Activated naive CD8-positive, alpha-beta T cell treated with anti-CD3 and anti-CD28 coated beads, Interleukin-2, amount 10 ng/mL, durations not matched to agents 7 days and 5 days (primary cell): ENCODE measurements around the gene TFAP2E. TPM values are rescaled to one million over a fixed set of nuclear protein-coding genes. Genes with fewer than 3 reads are reported as not detected.
A peak's percentile ranks its signal among the peaks of the same experiment; 100 is the strongest.
"Not testable (repeated sequence)": the region's sequence is repeated elsewhere in the genome, so short reads cannot be mapped to it uniquely, and the experiment has no call there.

ENCODE experiments used
- ATAC-seq: fragments of 150-1000 bp; cut with Tn5 transposase; one replicate; pipeline ENCODE4 v1.10.0; 2021; ENCODE audit warnings: low read depth, moderate library complexity
- POLR2A ChIA-PET: fragments of 350-600 bp; sonication (Branson Sonifier 250); formaldehyde crosslinking; loops from one replicate; lab custom pipeline; 2021; ENCODE audit warnings: antibody characterized with exemption; lab: Charles Lee
- DNase-seq: peaks from one replicate; pipeline ENCODE4 v3.0.0; 2021
- H3K27ac Mint-ChIP-seq: one replicate; pipeline ENCODE4 v1.8.0; 2022; ENCODE audit warnings: mild to moderate bottlenecking, mixed read lengths
- H3K27me3 Mint-ChIP-seq: one replicate; pipeline ENCODE4 v1.8.0; 2022; ENCODE audit warnings: mild to moderate bottlenecking, moderate library complexity, mixed read lengths
- H3K36me3 Mint-ChIP-seq: one replicate; pipeline ENCODE4 v1.8.0; 2021; ENCODE audit warnings: mild to moderate bottlenecking, mixed read lengths
- H3K4me1 Mint-ChIP-seq: one replicate; pipeline ENCODE4 v1.8.0; 2021; ENCODE audit warnings: mixed read lengths
- H3K4me3 Mint-ChIP-seq: one replicate; pipeline ENCODE4 v1.8.0; 2022; ENCODE audit warnings: mild to moderate bottlenecking, moderate library complexity, mixed read lengths
- H3K9me3 Mint-ChIP-seq: one replicate; pipeline ENCODE4 v1.8.0; 2021; ENCODE audit warnings: mixed read lengths
- total RNA-seq, 2 experiments: library from RNA; stranded (reverse); gene quantifications; one replicate each; pipeline ENCODE4 v1.2.3, GENCODE V29; 2021

The TFAP2E gene
- total RNA-seq, 2 experiments from 2014 or later, result 1.2 to 1.8 TPM

- H3K9me3 Mint-ChIP-seq, result no peaks in the 10 kb centered on the region
- no peak overlapping the region for H3K4me3 Mint-ChIP-seq
- H3K4me1 Mint-ChIP-seq, result peaks cover 1% of the 10 kb centered on the region
- H3K27ac Mint-ChIP-seq, result no peak overlapping the region
- H3K36me3 Mint-ChIP-seq, result no peaks in the 10 kb centered on the region
- POLR2A ChIA-PET, result no interaction called here
- ATAC-seq (no peak), DNase-seq (no peak)
- peaks cover 19% of the 10 kb centered on the region for H3K27me3 Mint-ChIP-seq
These were observed 3.2 kb upstream of the TFAP2E start for GRCh38 chr1:35569936-35570335.

DNA sequence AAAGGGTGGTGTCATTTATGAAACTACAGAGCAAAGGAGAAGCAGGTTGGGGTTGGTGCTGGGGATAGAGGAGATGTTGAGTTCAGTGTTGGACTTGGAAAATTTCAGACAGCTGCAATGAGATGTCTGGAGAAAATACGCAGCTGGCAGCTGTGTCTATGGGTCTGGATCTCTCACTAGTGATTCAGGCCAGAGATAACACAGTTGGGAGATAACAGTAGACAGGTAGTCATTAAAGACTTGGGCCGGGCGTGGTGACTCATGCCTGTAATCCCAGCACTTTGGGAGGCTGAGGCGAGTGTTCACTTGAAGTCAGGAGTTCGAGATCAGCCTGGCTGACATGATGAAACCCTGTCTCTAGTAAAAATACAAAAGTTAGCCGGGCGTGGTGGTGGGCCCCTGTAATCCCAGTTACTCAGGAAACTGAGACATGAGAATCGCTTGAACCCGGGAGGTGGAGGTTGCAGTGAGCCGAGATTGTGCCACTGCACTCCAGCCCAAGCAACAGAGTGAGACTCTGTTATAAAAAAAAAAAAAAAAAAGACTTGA lies 2.5 kb upstream of the TFAP2E start:
- H3K27ac Mint-ChIP-seq, result no peak overlapping the region
- ATAC-seq (no peak), DNase-seq (no peak)
- POLR2A ChIA-PET, result interaction anchor here (1.9 kb wide), 1 partner anchor 145 kb away, joined by 6 read pairs; no protein-coding TSS in a partner anchor
- H3K4me3 Mint-ChIP-seq, result no peak overlapping the region
- peaks cover 23% of the 10 kb centered on the region for H3K27me3 Mint-ChIP-seq
- H3K4me1 Mint-ChIP-seq, result peaks cover 6% of the 10 kb centered on the region
- peaks cover 2% of the 10 kb centered on the region for H3K36me3 Mint-ChIP-seq
- H3K9me3 Mint-ChIP-seq, result no peaks in the 10 kb centered on the region

DNA sequence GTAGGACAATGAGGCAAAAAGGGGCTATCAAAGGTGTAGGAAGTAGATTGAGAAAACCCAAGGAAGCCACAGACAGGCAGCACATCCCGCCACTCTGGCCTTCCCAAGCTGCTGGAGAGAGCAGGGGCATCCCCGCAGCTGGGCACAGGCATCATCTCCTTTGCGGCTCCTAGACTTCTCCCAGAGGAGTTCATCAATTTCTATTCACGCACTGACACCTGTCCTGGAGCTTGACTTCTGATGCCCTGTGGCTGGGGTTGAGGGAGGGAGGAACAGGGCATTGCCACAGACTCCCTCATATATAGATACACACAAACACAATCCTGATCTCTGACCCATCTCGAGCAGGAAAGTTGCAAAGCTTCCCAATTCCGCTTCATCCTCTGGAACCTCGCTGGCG lies 1.9 kb upstream of the TFAP2E start:
- peaks cover 24% of the 10 kb centered on the region for H3K27me3 Mint-ChIP-seq
- ATAC-seq (no peak), DNase-seq (no peak)
- H3K4me1 Mint-ChIP-seq, result peaks cover 12% of the 10 kb centered on the region
- POLR2A ChIA-PET, result interaction anchor here (1.9 kb wide), 1 partner anchor 144 kb away, joined by 6 read pairs; no protein-coding TSS in a partner anchor
- H3K4me3 Mint-ChIP-seq, result no peak overlapping the region
- peaks cover 3% of the 10 kb centered on the region for H3K36me3 Mint-ChIP-seq
- H3K27ac Mint-ChIP-seq, result no peak overlapping the region
- no peaks in the 10 kb centered on the region for H3K9me3 Mint-ChIP-seq

GRCh38 chr1:35572296-35572695 lies 818 bp upstream of the TFAP2E start:
- Mint-ChIP-seq H3K4me3 (no peak overlapping the region), H3K4me1 (peaks cover 15% of the 10 kb centered on the region), H3K36me3 (peaks cover 3% of the 10 kb centered on the region), H3K27ac (no peak overlapping the region), H3K9me3 (no peaks in the 10 kb centered on the region), H3K27me3 (peaks cover 26% of the 10 kb centered on the region)
- POLR2A ChIA-PET, result interaction anchor here (1.0 to 1.9 kb wide), 2 partner anchors 143 to 145 kb away, joined by 3 to 6 read pairs; no protein-coding TSS in a partner anchor
- DNase-seq, result no peak
- ATAC-seq, result no peak

GRCh38 chr1:35574125-35574654 lies 1.1 kb downstream of the TFAP2E start:
- Mint-ChIP-seq H3K27ac (no peak overlapping the region), H3K4me3 (no peak overlapping the region), H3K27me3 (peaks cover 26% of the 10 kb centered on the region), H3K9me3 (no peaks in the 10 kb centered on the region), H3K4me1 (peaks cover 24% of the 10 kb centered on the region), H3K36me3 (peaks cover 4% of the 10 kb centered on the region)
- DNase-seq (no peak), ATAC-seq (no peak)
- POLR2A ChIA-PET, result no interaction called here

DNA sequence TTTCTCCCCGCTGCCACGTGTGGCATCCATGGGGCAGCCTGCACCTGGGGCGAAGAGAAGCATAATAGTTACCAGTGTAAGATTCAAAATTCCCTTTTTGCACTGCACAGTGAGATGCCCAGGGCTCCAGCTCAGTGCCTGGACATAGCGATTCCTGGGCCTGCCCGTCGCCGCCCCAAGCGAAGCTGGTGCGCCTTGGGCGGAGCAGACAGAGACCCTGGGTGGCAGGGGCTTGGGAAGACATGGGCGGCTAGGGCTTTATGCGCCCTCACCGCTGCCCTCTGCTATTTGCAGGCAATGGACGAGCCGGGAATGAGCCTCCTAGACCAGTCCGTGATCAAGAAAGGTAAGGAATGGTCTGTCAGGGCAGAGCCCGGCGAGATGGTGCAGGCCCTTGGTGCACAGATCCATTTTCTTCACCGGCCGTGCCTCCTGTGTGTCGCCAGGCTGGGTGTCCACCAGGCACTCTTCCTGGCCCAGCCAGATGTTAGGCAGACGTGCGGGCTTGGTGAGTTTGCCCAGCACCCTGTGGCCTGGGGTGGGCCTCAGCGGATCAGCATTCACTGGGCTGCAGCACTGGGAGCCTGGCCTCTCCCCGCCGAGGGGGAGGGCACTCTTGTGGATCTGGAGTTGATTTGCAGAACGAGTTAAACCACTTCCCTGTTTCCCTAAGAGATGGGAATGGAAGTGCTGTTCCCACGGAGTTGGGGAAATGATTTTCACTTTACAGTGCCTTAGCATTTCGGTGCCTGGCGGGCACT lies 1.7 kb downstream of the TFAP2E start:
- ATAC-seq (no peak), DNase-seq (no peak)
- POLR2A ChIA-PET, result no interaction called here
- Mint-ChIP-seq H3K4me1 (peaks cover 24% of the 10 kb centered on the region), H3K27ac (peak overlapping the region; percentile 86), H3K4me3 (no peak overlapping the region), H3K9me3 (no peaks in the 10 kb centered on the region), H3K36me3 (peaks cover 4% of the 10 kb centered on the region), H3K27me3 (peaks cover 26% of the 10 kb centered on the region)

GRCh38 chr1:35575416-35575958 lies 2.4 kb downstream of the TFAP2E start:
- ATAC-seq (no peak), DNase-seq (no peak)
- Mint-ChIP-seq H3K27ac (peak overlapping the region; percentile 86), H3K4me1 (peaks cover 24% of the 10 kb centered on the region), H3K36me3 (peaks cover 4% of the 10 kb centered on the region), H3K9me3 (no peaks in the 10 kb centered on the region), H3K4me3 (peak overlapping the region; percentile 83), H3K27me3 (peaks cover 26% of the 10 kb centered on the region)
- POLR2A ChIA-PET, result interaction anchor here (2.9 kb wide), 1 partner anchor 194 kb away, joined by 23 read pairs; the partner anchor contains the start of gene CLSPN

GRCh38 chr1:35576061-35576765 lies 3.1 kb downstream of the TFAP2E start:
- peak overlapping the region; percentile 86 for H3K27ac Mint-ChIP-seq
- POLR2A ChIA-PET, result interaction anchor here (1.8 to 2.9 kb wide), 2 partner anchors 11 to 193 kb away, joined by 6 to 23 read pairs; partner anchors contain the start of gene CLSPN
- ATAC-seq, result peak; percentile 8

GRCh38 chr1:35576766-35577070 lies 3.6 kb downstream of the TFAP2E start:
- POLR2A ChIA-PET, result interaction anchor here (1.8 to 2.9 kb wide), 2 partner anchors 12 to 193 kb away, joined by 6 to 23 read pairs; partner anchors contain the start of gene CLSPN
- ATAC-seq, result not testable (repeated sequence)

More at GRCh38 chr1:35576061-35576765, 3.1 kb downstream of the TFAP2E start:
- Mint-ChIP-seq H3K36me3 (peaks cover 4% of the 10 kb centered on the region), H3K9me3 (no peaks in the 10 kb centered on the region), H3K4me1 (peaks cover 24% of the 10 kb centered on the region), H3K4me3 (peak overlapping the region; percentile 83), H3K27me3 (peaks cover 24% of the 10 kb centered on the region)
- no peak for DNase-seq

GRCh38 chr1:35577071-35577998 lies 4.2 kb downstream of the TFAP2E start:
- Mint-ChIP-seq H3K4me1 (peaks cover 24% of the 10 kb centered on the region), H3K27me3 (peaks cover 15% of the 10 kb centered on the region), H3K4me3 (peak overlapping the region; percentile 89), H3K27ac (peak overlapping the region; percentile 92), H3K36me3 (peaks cover 4% of the 10 kb centered on the region), H3K9me3 (no peaks in the 10 kb centered on the region)
- DNase-seq, result peak; percentile 83
- ATAC-seq, result peak; percentile 87
- POLR2A ChIA-PET, result interaction anchor here (0.5 to 2.9 kb wide), 14 partner anchors 9 to 192 kb away, joined by 3 to 23 read pairs (median 4); partner anchors contain the start of genes C1orf216, CLSPN, KIAA0319L and NCDN

More at GRCh38 chr1:35576766-35577070, 3.6 kb downstream of the TFAP2E start:
- Mint-ChIP-seq H3K4me1 (peaks cover 24% of the 10 kb centered on the region), H3K27ac (peak overlapping the region; percentile 86), H3K27me3 (peaks cover 19% of the 10 kb centered on the region), H3K4me3 (peak overlapping the region; percentile 89)
- DNase-seq, H3K36me3 Mint-ChIP-seq, H3K9me3 Mint-ChIP-seq: not testable (repeated sequence)

GRCh38 chr1:35580949-35581388 lies 7.9 kb downstream of the TFAP2E start:
- Mint-ChIP-seq H3K4me3 (no peak overlapping the region), H3K36me3 (peaks cover 2% of the 10 kb centered on the region), H3K4me1 (peaks cover 17% of the 10 kb centered on the region), H3K27me3 (peaks cover 3% of the 10 kb centered on the region), H3K27ac (no peak overlapping the region), H3K9me3 (no peaks in the 10 kb centered on the region)
- no peak for DNase-seq
- POLR2A ChIA-PET, result no interaction called here
- ATAC-seq, result no peak

- H3K4me3 Mint-ChIP-seq, H3K27me3 Mint-ChIP-seq, ATAC-seq, H3K36me3 Mint-ChIP-seq, H3K9me3 Mint-ChIP-seq, POLR2A ChIA-PET, H3K27ac Mint-ChIP-seq: not testable (repeated sequence)
- DNase-seq, result peak; percentile 5
- peaks cover 10% of the 10 kb centered on the region for H3K4me1 Mint-ChIP-seq
These were observed 8.5 kb downstream of the TFAP2E start for GRCh38 chr1:35581621-35582020.
